IPS-NIHi11 (cell line): ENCODE data around the gene SCGN.

Experiments used
- DNase-seq: peaks from one replicate; pipeline ENCODE4 v3.0.0; 2012; ENCODE audit warnings: mixed read lengths, low spot score

Gene SCGN

DNA sequence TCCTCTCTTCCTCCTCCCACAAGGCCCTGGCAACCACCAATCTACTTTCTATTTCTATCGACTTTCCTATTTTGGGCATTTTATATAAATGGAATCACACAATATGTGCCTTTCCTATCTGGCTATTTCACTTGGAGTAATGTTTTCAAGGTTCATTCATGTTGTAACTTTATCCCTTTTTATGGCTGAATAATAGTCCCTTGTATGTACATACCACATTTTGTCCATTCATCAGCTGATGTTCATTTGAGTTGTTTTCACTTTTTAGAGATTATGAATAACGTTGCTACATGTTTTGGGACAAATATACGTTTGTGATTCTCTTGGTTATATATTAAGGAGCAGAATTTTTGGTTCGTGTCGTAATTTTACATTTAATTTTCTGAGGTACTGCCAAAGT, 33.9 kb downstream of the SCGN start:
- no peak for DNase-seq

DNA sequence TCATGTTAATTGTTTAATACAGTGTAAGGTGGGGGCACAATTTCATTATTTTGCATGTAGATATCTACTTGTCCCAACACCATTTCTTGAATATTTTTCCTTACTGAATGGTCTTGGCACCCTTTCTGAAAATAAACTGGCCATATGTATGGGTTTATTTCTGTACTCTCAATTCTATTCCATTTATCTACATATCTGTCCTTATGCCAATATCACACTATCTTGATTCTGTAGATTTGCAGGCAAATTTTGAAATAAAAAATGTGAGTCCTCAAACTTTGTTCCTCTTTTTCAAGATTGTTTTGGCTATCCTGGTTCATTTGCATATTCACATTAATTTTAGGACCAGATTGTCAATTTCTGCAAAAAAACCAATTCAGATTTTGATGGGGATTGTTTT, 34.8 kb downstream of the SCGN start:
- no peak for DNase-seq

GRCh38 chr6:25689966-25690365, 38.0 kb downstream of the SCGN start:
- DNase-seq, result no peak

- no peak for DNase-seq
Observed at GRCh38 chr6:25691894-25692293, 39.9 kb downstream of the SCGN start.

DNA sequence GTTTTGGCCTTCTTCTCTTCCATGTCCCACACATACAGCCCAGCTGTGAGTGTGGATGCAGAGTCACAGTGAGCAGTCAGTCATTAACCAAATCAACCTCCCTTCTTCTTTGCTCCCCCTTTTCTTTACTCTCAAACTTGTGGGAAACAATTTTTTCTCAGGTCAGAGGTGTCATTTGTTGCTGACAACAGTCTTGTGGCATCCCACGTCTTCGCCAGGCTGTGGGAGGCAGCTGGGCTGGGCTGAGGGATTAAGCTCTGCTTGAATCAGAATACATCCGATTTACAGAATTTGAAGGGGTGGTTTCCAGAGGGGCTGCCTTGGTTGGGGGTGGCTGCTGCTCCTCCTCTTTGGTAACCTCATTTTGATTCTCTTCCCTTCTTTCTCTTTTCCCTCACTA, 40.5 kb downstream of the SCGN start:
- DNase-seq, result no peak

DNA sequence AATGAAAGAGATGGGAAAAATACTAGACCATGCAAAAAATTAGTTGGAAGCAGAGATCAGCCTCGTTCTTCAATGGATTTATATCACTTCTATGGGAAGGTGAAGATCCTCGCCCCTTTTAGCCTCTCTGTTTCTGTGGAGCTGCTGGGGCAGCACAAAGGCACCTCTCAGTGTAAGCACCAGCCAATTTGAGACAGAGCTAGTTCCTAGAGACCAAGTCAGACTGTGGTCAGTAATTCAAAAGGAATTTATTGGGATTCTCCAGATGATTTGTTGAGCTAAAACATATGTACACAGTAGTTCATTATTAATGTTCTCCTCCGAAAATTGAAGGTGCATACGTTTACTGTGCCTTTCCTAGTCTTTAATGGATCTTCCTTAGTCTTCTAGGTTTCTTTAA, 42.4 kb downstream of the SCGN start:
- DNase-seq, result no peak

GRCh38 chr6:25695671-25696070, 43.7 kb downstream of the SCGN start:
- no peak for DNase-seq

DNA sequence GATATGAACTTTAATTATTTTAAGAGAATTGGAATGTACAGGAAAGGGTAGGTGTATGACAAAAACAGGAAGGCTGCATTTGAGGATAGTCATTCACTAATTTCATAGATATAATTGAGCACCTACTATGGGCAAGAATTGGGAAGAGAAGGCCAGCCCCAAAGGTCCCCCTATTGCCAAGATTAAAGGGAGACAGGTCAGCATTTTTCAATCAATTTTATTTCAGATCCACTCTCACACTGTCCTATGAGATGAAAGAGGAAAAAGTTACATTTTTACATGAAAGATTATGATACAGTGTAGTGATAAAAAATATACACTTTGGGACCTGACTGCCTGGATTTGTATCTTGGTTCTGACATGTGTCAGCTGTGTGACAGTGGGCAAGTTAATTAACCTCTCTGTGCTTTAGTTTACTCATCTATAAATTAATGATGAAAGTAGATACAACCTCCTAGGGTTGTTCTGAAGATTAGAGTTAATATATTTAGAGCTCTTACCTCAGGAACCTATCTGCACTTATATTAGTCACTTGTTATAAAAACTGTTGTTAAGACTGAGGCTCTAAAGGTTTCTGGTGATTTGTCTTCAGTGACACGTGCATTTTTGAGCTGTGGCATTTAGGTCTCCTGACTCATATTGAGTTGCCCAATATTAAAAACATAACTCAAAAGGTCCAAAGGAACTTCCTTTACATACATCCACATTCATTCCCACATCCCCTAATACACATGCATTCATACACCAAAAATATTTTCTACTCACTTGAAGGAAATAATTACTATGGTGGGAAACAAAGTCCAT, 45.7 kb downstream of the SCGN start:
- DNase-seq, result no peak

DNA sequence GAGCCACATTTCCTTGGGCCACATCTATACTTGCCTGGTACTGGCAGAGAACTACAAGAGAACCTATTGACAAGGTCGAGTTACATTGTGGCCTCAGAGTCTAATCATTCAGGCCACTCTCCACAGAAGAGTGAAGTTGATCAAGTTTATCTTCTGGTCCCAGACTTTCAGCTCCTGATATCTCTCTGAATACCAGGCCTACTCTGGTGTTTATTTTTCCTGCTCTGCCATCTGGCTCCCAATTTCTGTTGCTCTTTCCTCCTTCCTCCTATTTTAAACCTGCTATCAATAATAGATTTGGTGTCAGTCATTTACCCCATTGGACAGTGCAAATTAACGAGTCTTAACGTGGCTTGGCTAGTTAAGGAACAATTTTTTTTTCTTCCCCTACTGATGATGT, 46.6 kb downstream of the SCGN start:
- DNase-seq, result no peak

DNA sequence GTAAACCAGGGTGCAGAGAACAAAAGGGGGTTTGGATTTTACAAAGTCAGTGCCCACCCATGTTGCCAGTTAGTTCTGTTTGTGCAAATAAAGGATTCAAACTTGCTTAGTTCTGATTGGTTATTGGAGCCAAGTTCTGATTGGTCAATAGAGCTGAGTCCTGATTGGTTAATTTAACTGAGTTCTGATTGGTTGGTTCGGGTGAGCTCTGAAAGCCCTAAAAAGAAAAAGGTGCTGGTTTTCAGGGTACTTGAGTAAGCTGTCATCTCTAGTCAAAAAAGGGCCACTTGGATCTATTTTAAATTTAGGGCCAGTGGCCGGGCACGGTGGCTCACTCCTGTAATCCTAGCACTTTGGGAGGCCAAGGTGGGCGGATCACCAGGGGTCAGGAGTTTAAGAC, 47.6 kb downstream of the SCGN start:
- no peak for DNase-seq

GRCh38 chr6:25700761-25701160, 48.7 kb downstream of the SCGN start:
- DNase-seq, result no peak

- DNase-seq, result no peak
Observed at GRCh38 chr6:25701807-25702206, 49.8 kb downstream of the SCGN start.

- DNase-seq, result no peak
Observed at GRCh38 chr6:25703005-25703404, 51.0 kb downstream of the SCGN start.

GRCh38 chr6:25704001-25704400, 52.0 kb downstream of the SCGN start:
- no peak for DNase-seq

GRCh38 chr6:25706314-25707014, 54.4 kb downstream of the SCGN start:
- DNase-seq, result no peak

DNA sequence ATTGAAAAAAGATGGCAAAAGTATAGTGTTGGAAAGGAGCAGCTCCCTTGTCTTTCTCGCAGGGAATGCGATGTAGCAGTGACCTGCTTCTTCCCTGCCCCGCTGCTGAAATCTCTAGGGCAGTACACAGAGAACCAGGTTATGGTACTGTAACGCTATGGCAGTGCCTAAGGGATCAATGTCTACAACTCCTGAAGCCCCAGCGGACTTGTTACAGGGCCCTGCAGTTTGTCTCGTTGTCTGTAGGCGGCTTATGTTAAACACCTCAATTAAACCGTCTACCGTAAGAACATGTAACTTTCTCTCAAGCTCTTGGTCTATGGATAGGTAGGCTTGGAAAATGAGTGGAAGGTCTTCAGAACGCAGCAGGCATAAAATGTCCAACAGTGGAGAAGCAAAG, 57.7 kb downstream of the SCGN start:
- DNase-seq, result no peak

GRCh38 chr6:25710287-25710686, 58.3 kb downstream of the SCGN start:
- no peak for DNase-seq

DNA sequence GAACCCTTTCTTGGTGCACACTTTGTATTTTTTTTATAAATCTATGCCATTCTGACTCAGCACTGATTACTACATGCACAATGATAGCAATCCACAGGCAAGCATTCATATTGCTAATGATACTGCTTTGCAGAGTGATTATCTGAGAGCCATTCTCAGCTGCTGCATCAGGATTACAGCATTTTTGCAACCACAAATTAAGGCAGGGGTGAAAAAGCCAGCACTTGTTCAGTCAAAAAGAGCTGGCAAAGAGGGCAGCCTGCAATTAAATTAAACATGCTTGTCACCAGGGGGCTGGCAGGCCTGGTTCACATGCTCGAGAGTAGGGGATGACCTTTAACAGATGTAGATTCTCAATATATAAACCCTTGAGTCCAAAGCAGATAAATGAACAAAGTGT, 61.8 kb downstream of the SCGN start:
- DNase-seq, result no peak

DNA sequence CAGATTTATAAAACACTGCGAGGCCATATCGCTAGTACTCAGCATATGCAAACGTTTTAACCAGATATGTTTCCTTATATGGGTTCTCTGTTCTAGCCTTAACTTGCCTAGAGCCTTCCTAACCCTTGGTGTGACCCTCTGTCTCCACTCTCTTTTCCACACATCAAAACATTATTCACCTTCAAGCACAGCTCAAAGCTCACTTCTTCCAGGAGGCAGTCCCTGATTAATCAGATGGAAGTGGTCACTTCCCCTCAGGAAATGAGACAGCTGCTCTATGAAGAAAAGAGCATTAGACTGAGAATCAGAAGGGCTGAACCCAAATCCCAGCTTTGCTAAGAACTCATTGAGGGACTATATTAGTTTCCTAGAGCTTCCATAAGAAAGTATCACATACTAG, 62.8 kb downstream of the SCGN start:
- DNase-seq, result no peak

DNA sequence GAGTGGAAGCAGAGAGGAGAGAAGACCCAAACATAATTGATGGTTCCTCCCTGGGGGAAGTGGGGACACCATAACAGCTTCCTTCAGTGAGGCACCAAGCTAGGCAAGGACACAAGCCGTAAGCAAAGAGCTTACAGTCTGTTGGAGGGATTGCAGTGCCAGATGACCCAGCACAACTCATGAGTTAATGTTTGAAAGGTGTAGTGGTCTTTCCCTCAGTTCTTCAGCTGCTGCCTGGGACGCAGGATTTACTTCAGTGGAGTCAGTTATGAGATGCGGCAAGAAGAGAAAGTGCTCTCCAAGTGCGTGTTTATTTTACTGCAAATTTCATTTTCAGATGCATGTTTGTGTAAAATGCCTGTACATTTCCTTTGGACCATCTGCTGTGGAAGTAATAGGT, 63.8 kb downstream of the SCGN start:
- no peak for DNase-seq

DNA sequence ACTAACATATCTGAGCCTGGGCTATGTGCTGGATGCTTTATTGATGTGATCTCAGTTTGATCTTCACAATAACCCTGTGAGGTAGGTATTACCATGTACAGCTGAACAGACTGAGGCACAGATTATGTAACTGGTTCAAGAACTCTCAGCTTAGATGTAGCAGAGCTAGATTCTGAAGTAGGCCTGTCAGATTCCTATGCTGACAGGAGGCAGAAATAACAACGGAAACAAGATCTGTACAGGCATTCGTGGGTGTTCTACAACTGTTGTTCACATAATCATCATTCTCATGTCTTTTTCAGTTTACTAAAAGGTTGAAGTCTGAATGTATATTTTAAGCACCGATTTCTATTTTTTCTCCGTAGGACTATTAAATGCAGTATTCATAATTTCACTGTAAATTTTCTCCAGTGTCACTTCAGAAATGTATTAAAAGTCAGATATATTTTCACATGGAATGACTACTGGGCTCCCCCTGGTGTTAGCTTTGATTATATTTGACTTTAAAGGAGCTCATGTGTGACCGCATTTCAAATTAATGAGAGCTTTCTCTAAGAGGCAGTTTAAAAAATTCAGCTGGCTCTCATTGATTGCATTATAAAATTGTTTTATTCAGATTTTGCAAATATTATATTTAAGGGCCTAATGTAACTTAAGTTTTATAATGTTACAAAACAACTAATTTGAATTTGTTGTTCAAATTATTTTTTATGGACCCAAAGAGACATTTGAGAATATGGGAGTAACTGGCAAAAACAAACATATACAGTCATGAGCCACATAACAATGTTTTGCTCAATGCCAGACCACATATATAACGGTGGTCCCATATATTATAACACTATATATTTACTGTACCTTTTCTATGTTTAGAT, 66.1 kb downstream of the SCGN start:
- peak; percentile 32 for DNase-seq

- no peak for DNase-seq
Observed at GRCh38 chr6:25726122-25726911, 74.3 kb downstream of the SCGN start.
